Endometrial microvascular endothelial cells (primary cell): ENCODE results near the gene PAX5. TPM values are rescaled to one million over a fixed set of nuclear protein-coding genes. Genes with fewer than 3 reads are reported as not detected.

Experiments
- in situ Hi-C: cut with HindIII; loops from 2 replicates; pipeline ENCODE4 v1.10.0; 2017; ENCODE audit warnings: low sequenced_read_pairs, low pct_unique_long_range_greater_than_20kb; ENCODE audit errors: inconsistent ontology term
- total RNA-seq: library from RNA; depleted of rRNA; stranded (reverse); fragments of >200 nt; gene quantifications from one replicate; pipeline ENCODE4 v1.2.3, GENCODE V29; 2015; ENCODE audit errors: inconsistent ontology term

PAX5 gene
- total RNA-seq, 1 donor from 2014 or later: not detected

DNA sequence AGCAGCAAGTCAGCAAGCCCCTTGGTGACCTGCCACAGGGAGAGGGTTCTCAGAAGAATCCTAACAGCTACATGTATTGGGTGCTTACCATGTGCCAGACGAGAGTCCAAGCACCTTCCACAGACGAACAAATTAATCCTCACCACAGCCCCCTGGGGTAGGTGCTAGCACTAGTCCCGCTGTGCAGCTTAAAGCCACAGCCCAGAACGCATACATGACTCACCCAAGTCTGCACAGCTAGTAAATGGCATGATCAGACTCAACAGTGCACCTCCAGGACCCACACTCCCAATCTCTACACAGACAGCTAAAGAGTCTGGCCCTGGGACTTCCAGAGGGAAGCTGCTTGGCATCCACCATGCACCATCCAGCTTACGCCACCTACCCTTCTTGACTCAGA lies 111.5 kb downstream of the PAX5 start:
- in situ Hi-C loops: no loop called here

- in situ Hi-C loops: no loop called here
Measured at GRCh38 chr9:36914212-36914577, 119.9 kb downstream of the PAX5 start.

- in situ Hi-C loops: no loop called here
Measured at GRCh38 chr9:36913393-36914211, 120.5 kb downstream of the PAX5 start.

DNA sequence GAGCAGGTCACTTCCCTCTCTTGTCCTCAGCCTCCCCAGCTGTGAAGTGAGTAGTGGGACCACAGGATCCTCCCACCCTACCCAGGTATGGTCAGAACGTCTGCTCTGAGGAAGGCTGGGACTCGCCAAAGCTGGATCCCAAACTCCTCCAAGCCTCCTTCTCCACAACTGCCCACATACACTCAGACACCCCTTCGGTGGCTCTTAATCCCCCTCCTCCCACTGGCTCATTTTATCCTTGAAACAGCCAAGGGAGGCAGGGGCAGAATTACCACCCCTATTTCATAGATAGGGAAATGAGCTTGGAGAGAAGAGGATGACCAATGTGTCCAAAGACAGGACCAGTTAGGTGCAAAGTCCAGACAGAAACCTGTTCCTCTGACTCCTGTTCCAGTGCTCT lies 121.4 kb downstream of the PAX5 start:
- in situ Hi-C loops: no loop called here

DNA sequence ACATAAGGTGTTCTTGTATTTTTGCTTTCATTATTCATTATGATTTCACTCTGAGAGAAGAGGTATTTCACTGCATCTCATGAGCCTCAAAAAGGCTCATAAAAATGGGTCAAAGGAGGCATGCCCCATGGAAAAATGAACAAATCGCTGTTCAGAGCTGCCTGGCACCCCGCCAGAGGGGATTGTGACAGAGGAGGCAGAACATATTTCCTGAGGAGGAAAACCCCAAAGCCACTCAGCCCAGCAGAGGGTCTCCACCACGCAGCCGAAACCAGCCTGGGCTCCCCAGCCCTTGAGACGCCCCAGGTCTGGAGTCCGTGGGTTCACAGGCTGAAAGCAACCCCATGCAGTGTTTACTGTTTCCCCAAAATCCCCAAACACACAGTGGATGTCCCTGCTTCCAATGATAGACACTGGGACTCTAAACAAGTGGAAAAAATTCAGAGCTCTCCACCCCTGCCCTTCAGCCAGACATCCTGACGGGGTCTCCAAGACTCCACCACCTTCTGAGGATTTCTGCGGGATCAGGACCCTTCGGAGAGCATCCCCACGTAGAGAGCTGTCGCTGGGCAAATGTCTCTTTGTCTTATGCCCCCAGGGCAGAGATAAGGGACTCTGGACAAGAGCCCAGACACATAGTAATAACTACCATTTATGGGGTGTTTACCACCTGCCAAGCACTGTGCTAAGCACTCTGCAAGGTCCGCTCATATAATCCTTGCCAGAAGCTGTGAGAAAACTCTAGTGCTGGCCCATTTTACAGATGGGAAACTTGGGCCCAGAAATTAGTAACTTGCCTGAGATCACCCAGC lies 122.3 kb downstream of the PAX5 start:
- in situ Hi-C loops: no loop called here

DNA sequence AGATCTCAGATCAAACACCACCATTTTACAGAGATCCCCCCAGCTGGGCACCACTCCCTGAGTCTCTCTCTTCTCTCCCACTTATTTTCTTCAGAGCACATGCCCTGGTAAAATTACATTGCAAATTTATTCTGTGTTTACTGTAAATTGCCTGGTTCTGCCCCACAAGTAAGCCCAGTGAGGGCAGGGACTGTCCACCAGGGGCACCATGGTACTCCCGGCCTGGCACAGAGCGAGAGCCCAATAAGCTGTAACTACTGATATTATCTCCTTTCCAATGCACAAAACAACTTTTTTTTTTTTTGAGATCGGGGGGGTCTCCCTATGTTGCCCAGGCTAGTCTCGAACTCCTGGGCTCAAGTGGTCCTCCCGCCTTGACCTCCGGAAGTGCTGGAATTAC lies 123.0 kb downstream of the PAX5 start:
- in situ Hi-C loops: no loop called here

DNA sequence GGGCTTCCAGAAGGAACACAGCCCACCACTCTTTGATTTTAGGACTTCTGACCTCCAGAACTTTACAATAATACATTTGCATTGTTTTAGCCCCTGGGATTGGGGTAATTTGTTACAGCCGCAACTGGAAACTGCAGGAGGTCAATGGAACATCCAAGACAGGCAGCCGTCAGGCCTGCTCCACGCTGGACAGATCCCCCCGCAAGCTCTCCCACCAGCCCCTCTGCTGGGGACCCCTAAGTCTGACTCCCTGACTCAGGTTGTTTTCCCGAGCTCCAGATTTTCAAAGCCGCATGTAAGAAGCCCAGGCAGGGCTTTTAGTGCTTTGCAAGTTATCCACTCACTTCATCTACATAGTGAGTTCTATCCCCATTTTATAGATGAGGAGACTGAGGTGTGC lies 127.6 kb downstream of the PAX5 start:
- in situ Hi-C loops: no loop called here

DNA sequence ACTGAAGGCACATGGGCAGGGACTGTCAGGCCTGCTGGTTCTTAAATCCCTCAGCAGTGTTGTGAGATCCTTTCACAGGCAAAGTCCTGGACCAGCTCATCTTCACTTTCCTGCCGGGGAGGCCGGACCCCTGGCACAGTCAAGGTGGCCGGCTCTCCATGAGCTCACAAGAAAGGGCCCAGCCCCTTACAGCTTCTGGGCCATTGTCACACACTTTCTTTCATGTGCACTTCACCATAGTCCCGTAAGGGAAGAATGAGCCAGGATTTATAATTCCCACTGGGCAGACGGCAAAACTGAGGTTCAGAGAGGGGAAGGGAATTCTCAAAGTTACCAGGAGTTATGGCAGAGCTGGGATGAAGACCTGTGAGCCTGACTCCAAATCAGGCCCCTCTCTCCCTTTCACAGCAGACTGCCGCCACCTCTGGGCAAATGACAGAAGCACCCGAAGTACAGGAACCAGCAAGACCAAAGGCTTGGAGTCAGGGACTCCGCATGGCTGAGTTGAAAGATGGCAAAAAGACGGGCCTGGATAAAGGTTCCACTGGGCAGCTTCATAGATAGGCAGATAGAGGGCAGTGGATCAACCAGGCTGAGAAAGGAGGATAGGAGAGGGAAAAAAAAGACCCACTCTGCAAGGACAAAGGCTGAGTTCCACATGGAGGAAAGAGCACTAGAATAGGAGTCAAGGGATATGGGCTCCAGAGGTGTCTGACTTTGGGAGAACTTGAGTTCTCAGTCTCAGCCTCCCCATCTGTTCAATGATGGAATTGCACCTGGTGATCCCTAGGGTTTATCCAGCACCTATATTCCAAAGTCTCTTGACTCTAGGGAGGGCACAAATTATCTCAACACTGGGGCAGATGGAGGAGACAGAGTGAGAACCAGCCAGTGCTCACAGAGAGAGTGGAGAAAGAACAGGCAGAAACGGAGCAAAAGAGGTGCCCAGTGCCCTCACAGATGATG lies 128.7 kb downstream of the PAX5 start:
- in situ Hi-C loops: no loop called here

DNA sequence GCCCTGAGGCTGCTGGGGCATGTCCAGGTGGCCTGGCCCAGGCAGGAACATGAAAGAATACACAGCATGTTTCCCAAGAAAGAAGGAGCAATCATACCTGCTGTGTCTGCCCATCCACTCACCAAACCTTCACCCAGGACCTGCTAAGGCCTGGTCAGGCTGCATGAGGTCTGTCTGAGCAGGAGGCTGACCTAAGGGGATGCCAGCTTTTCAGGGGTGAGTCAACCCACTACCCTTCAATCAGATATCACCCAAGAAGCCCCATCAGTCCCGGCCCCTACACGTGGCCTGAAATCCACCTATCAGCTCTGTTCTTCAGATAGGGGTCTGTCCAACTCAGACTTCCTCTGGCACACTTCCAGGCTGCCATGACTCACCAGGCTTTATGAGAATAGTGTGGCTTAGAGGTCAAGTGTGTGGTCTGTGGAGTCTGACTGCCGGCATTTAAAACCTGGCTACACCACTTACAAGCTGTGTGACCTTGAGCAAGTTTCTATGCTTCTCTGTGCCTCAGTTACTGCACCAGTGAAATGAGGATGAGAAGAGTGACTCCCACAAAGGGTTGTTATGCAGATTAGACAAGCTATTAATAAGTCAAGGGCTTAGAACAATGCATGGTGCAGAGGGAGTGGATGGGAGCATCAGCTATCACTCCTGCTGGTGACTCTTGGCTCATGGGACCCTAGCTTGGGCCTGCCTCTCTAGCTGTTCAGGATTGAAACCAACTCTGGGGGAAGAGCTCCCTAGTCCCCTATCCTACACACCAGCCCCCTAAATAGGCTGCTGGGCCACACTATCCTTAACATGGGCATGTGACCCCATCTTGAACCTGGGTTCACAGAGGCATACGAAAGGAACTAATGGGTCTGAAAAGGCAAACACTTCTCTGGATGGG lies 130.3 kb downstream of the PAX5 start:
- in situ Hi-C loops: no loop called here

DNA sequence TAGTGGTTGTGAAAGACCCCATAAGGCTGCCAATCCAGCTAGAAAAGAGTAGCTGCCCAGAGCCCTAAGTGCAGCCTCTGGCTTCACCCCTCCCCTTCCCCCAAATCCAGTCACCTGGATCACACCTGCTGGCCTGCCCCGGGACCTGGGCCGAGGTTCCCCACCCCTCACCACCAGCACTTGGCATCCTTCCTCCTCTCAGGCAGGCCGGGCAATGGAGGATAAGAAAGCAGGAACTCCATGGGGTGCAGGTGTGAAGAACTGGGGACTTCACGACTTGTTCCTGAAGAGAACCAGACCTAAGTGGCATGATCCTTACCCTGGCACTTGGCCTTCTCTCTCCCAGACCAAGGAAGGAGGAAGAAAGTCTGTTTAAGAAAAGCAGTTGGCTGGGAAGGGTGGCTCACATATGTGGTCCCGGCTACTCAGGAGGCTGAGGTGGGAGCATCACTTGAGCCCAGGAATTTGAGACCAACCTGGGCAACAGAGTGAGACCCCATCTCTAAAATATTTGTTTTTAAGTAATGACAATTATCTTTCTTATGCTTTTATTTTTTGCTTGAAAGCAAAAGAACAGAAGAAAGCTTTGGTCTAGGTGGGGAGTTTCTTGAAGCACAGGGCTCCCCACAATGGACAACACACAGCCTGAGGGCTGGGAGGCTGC lies 131.1 kb downstream of the PAX5 start:
- in situ Hi-C loops: no loop called here

GRCh38 chr9:36902080-36902716 lies 131.9 kb downstream of the PAX5 start:
- in situ Hi-C loops: no loop called here

- in situ Hi-C loops: no loop called here
Measured at GRCh38 chr9:36901528-36901927, 132.5 kb downstream of the PAX5 start.

DNA sequence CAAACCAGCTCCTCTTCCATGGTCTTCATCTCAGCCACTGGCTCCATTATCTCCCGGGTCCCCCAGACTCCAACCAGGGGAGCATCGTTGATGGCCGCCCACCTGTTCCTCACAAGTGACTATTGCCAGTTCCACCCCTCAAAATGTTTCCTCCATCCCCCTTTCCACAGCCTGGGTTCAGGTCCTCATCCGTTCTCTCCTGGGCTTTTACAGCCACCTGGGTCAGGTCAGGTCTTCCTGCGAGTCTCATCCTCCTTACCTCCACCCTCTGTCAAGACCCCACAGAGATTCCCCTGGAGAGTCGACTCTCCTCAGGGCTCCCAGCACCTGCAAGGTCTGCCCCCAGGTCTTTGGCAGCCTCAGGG lies 133.2 kb downstream of the PAX5 start:
- in situ Hi-C loops: no loop called here

DNA sequence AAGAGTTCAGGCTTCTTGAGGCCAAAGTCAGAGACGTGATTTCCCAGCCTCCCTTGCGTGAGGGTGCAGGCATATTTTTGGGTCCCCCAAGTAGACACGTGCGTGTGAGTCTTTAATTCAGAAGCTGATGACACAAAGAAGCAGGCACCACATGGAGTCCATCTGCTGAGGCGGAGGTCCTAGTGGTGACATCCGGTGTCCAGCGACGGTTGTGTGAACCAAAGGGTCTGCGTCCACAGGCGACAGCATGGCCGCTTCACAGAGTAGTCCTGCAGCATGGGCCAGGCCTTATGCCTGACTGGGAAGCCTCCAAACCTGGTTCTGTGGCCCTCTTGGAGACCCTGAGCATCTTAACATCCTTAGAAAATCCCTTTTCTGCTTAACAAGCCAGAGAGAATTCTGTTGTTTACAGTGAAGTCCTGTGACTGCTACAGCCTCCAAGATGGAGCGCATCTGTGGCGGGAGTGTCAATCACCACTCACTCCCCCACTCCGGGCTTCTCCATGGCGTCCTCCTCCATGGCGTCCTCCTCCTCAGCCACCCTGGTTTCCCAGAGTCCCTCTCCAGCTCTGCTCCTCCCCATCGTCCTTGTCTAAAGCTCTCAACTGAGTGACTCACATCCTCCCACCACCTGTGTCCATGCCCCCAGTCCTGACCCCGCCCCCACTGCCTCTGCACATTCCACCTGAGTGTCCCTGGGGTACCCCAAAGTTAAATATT lies 133.8 kb downstream of the PAX5 start:
- in situ Hi-C loops: no loop called here

DNA sequence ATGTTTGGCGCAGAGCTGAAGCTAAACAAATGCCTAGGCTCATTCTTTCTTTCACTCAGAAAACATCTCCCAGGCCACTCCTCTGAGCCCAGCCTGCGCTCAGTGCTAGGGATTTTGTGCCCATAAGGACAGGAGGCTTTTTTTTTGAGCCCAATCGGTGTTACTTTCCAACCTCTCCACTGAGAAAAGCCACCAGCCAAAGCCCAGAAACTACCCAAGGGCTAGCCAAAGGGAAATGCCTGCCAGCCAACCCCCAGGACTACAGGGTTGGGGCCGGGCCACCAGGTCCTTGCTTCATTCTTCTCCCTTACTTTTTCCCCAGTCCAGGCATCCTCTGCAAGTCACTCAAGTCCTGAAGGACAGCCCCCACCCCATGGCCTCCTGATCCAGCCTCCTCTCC lies 134.7 kb downstream of the PAX5 start:
- in situ Hi-C loops: no loop called here

- in situ Hi-C loops: no loop called here
Measured at GRCh38 chr9:36898431-36899020, 135.5 kb downstream of the PAX5 start.
